Measurements from ENCODE around the gene MAPK10.

GRCh38 chr4:85940151-85940550, 419.7 kb downstream of the MAPK10 start:
- no peak for TF ChIP-seq POLR2AphosphoS5 (IDR thresholded peaks at IDR 0.05; ENCODE audit: borderline replicate concordance, low read depth, low read length)
- TF ChIP-seq EZH2 (IDR thresholded peaks at IDR 0.05) = no peak
- TF ChIP-seq FOXP2 (optimal IDR thresholded peaks at IDR 0.05; ENCODE audit: control extremely low read depth, extremely low read length, insufficient read depth) = no peak

Data from SK-N-MC (cell line).